Breast epithelium (tissue), 3 donors: ENCODE measurements around the gene ABCA1.

ENCODE experiments used
- CTCF ChIP-seq, 3 donors: fragments of 450-650 bp; IDR thresholded peaks; one replicate each; pipeline ENCODE4 v1.5.1; 2016 to 2017; ENCODE audit warnings: antibody characterized with exemption in 3 of 3, mild to moderate bottlenecking in 3 of 3, moderate library complexity in 3 of 3
- POLR2A ChIP-seq: fragments of 450-650 bp; IDR thresholded peaks from one replicate; pipeline ENCODE4 v1.6.1; 2016; ENCODE audit warnings: antibody characterized with exemption, mild to moderate bottlenecking, moderate library complexity
- POLR2AphosphoS5 ChIP-seq, 3 donors: sonication (generic); formaldehyde crosslinking; IDR thresholded peaks; one replicate each; pipeline ENCODE4 v1.6.1; 2017; ENCODE audit warnings: antibody characterized with exemption in 3 of 3

- TF ChIP-seq CTCF (IDR thresholded peaks at IDR 0.05): no peak
- TF ChIP-seq POLR2A: no peak
- no peak for TF ChIP-seq POLR2AphosphoS5 (IDR thresholded peaks at IDR 0.05)
Measured at GRCh38 chr9:104914466-104914865, 13.5 kb downstream of the ABCA1 start.
